Activated CD4-positive, alpha-beta T cell treated with anti-CD3 and anti-CD28 coated beads, Interleukin-2, Interleukin-6, amounts not matched to agents 100 ng/mL and 50 ng/mL, durations not matched to agents 16 hours and 8 hours (primary cell): Measurements from ENCODE around the gene PES1.
A peak's percentile ranks its signal among the peaks of the same experiment; 100 is the strongest.
"Not testable (repeated sequence)": the region's sequence is repeated elsewhere in the genome, so short reads cannot be mapped to it uniquely, and the experiment has no call there.

Experiments used
- DNase-seq: peaks from one replicate; pipeline ENCODE4 v3.0.0-alpha.2; 2020

PES1 gene

GRCh38 chr22:30607300-30607930 is 15.7 kb upstream of the PES1 start:
- DNase-seq = no peak

DNA sequence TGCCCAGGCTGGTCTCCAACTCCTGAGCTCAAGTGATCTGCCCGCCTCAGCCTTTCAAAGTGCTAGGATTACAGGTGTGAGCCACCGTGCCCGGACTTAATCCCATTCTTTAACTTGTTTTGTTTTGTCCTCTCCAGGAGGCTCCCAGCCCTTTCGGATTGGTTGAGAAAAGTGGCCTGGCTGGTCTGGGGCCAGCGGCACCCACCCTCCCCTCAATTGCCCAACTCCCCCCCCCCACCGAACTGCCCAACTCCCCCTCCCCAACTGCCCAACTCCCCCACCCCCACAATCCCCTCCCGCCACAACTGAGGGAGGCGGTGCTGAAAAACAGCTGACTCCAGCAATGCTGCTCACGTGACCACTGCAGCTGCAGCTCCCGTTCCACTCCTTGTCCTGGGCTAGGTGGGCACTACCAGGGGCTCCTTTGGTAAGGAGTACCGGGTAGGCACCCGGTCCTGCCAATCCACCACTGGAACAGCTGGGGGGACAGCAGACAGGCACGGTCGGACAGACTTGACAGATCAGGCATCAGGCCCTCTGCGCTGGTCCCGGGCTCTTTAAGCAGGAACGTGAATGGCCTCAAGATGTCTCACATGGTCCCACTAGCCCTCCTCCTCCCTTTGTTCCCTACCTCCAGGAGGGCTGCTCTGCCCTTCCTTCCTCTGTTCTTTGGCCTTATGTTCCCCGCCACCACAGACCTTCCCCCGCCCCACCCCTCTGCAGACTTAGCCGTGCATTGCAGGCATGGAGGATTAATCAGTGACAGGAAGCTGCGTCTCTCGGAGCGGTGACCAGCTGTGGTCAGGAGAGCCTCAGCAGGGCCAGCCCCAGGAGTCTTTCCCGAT is 15.0 kb upstream of the PES1 start, which contains the start of gene TCN2:
Gene TCN2, plus strand, starts transcription at position 720 of the 845 bp plus-strand sequence. CDS start 158 bp downstream, outside the sequence.
- peak; percentile 50 for DNase-seq

DNA sequence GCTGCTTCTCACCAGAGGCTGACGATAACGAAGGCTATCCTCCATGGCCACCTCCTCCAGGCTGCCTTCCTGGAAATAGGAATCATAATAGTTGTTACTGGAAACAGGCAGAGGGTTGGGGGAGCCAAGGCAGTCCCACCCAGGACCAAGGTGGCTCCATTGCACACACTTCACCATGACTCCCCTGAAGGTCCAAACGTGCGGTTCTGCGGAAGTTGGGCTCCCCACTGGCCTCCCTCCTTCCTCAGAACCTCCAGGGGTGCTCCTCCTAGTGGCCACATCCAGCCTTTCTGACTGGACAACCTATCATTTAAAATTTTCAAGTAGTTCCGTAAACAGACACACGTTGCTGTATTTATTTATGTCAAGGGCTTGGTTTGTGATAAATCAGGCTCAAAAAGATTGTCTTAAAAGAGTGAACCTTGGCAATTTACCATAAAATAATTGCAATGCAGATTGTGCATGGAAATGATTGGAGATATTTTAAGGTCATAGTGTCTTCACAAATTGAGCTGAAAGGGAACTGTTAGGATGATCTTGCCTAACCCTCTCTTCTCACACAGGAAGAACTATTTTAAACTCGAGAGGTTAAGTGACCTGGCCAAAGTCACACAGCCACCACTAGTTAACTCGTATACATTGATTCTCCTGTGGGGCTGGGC is 13.9 kb upstream of the PES1 start:
- peak; percentile 54 for DNase-seq

DNA sequence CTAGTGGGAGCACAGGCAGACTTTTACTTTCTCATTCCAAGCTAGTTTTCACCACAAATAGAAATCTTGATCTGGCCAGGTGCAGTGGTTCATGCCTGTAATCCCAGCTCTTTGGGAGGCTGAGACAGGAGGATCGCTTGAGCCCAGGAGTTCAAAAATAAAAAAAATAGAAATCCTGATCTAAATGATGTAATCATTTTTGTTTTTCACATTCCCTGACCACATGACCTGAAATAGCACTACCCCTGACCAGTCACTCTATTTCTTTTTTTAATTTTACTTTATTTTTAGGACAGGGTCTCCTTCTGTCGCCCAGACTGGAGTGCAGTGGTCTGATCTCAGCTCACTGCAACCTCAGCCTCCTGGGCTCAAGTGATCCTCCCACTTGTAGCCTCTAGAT is 13.0 kb upstream of the PES1 start:
- DNase-seq = no peak

DNA sequence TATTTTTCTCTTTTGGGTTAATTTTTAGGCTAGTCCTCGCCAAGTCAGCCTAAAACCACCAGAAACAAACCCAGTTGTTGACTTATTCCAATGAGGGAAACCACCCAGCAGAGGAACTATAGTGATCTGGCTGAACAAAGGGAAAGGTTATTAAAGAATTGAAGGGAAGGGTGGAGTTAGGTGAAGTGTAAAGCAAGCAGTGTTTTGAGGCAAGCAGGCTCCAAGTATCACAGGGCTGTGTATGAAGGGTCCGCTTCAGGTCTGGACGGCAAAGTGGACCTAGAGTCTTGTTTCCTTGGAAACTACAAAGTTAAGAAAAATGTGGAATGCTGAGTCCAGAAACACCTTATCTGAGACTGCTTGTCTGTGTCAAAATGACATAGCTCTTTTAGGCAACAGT is 12.1 kb upstream of the PES1 start:
- DNase-seq = no peak

DNA sequence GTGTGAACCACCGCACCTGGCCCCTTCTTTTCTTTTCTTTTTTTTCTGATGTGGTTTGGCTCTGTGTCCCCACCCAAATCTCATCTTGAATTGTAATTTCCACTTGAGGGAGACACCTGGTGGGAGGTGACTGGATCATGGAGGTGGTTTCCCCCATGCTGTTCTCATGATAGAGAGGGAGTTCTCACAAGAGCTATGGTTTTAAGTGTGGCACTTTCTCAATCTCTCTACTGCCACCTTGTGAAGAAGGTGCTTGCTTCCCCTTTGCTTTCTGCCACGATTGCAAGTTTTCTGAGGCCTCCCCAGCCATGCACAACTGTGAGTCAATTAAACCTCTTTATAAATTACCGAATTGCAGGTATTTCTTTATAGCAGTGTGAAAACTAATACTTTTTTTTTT is 10.3 kb upstream of the PES1 start:
- peak; percentile 39 for DNase-seq

DNA sequence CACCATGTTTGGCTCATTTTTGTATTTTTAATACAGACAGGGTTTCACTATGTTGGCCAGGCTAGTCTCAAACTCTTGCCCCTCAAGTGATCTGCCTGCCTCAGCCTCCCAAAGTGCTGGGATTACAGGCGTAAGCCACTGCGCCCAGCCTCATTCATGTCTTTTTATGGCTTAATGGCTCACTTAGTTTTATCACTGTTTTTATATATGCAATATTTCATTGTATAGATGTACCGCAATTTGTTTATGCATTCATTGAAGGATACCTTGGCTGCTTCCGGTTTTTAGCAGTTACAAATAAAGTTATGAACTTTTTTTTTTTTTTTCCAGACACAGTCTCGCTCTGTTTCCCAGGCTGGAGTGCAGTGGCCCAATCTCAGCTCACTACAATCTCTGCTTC is 9.8 kb upstream of the PES1 start:
- DNase-seq = no peak

- no peak for DNase-seq
Measured at GRCh38 chr22:30600921-30601320, 9.2 kb upstream of the PES1 start.

- no peak for DNase-seq
Measured at GRCh38 chr22:30598986-30599385, 7.3 kb upstream of the PES1 start.

DNA sequence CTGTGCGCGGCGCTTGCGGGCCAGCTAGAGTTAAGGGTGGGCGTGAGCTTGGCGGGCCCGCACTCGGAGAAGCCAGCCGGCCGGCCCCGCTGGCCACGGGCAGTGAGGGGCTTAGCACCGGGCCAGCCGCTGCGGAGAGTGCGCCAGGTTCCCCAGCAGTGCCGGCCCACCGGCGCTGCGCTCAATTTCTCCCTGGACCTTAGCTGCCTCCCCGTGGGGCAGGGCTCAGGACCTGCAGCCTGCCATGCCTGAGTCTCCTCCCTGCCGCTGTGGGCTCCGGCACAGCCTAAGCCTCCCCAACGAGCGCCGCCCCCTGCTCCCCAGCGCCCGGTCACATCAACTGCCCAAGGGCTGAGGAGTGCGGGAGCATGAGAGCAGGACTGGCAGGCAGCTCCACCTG is 5.2 kb upstream of the PES1 start:
- DNase-seq = no peak

DNA sequence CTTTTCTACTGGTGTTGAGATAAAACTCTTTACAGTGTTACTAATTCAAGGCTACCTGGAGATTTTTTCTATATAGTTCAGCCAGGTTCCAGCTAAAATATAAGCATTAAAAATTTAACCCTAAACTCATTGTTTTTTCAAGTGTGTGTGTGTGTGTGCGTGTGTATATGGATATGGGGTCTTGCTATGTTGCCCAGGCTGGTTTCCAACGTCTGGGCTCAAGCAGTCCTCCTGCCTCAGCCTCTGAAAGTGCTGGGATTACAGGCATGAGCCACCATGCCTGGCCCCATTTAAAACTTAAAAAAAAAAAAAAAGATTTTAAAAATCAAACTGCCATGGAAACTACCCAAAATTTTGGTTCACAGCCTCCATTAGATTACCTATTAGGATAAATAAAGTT is 4.5 kb upstream of the PES1 start:
- DNase-seq = no peak

GRCh38 chr22:30592360-30592713 is 627 bp upstream of the PES1 start:
- DNase-seq = not testable (repeated sequence)

DNA sequence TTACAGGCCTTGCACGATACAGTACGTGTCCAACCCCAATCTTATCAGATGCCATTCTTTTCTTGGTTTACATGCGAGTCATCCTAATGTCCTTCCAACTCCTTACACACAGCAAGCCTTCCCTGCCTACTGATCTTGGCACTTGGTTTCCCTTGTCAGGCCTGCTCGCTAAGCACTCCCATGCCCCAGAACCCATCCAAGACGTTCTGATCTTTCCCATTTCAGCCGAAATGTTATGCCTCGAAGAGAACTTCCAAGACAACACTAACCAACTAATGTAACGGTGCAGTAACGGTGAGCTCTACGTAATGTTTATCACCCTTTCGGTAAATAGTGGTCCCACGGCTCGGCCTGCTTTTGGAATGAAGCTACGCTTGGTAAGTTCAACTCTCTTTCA is 521 bp downstream of the PES1 start:
- no peak for DNase-seq

DNA sequence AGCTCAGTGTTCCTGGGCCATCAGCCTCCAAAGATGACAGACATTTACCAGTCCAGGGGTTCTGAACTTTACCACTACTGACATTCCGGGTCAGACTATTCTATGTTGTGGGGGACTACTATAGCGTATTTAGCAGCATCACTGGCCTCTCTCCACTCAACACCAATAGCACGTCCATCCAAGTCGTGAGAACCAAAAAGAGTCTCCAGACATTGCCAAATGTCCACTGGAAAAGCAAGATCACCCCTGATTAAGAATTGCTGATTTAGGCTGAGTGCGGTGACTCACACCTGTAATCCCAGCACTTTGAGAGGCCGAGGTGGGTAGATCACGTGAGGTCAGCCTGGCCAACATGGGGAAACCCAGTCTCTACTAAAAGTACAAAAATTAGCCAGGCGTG is 5.3 kb downstream of the PES1 start:
- no peak for DNase-seq

GRCh38 chr22:30584441-30584840 is 7.3 kb downstream of the PES1 start:
- DNase-seq = no peak

DNA sequence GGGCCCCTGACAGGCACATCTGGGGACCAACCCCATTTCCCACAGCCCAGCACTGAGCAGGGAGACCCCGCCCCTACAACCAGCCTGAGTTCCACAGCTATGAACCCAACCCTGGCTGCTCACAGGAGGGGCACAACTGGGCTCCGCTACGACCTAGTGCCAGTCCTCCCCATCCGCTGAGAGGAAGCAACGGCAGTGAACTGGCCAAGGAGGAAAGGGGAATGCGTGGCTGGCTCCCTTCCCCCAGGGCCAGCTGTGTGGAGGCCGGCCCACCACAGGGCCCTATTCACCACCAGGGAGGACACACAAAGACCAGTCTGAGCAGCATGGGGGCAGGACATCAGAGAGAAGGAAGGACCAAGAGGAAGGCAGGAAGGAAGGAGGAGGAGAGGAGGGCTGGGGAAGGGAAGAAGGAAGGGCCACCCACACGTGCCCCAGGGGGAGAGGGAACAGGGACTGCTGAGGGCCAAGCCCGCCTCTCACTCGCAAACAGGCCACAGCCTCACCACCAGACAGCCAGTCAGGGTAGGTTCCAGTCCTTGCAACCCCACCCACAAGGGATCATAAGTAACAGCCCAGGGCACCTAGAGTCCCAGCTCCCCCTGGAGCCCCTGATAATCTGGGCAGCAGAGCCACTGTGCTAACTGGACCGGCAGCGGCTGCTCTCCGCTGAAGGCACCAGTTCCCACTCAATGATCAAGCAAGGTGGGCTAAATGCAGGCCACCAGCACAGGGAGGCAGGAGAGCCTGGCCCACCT is 8.7 kb downstream of the PES1 start:
- DNase-seq = no peak

DNA sequence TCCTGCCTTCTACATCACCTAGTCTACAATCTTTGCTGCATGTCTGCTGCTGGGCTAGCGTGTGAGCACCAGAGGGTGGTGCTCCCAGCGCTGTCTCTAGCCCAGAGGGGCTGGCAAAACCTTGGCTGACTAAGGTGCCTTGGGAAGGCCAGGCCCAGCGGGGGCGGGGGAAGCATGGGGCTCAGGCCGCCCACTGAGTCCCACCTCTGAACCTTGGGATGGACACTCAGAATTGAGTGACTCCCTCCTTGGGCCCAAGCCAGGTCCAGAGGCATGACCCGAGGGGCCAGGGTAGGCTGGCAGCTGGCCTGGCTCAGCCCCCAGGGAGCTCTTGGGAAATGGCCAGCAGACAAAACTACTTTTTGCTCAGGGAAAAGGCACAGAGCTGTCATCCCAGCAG is 9.7 kb downstream of the PES1 start:
- DNase-seq = no peak

GRCh38 chr22:30580896-30581295 is 10.8 kb downstream of the PES1 start:
- DNase-seq = no peak

- DNase-seq = no peak
Measured at GRCh38 chr22:30578481-30578880, 13.2 kb downstream of the PES1 start.

DNA sequence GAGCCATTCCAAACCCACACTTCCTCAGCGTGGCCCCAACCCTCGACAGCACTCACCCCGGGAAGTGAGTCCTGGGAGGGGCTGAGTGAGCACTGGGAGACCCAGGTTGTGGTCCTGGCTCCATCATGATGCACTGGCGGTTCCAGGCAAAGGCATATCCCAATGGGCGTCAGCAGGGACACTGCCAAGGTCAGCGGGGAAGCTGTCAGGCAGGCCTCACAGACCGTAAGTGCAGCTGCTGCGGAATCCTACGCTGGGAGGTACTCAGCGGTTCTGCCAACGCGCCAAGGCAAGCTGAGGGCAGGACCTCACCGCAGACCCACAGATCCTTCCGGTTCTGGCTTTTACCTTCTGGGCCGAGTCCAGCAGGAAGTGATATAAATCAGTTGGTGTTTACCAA is 15.9 kb downstream of the PES1 start:
- no peak for DNase-seq

GRCh38 chr22:30574997-30575671 is 16.6 kb downstream of the PES1 start:
- no peak for DNase-seq

DNA sequence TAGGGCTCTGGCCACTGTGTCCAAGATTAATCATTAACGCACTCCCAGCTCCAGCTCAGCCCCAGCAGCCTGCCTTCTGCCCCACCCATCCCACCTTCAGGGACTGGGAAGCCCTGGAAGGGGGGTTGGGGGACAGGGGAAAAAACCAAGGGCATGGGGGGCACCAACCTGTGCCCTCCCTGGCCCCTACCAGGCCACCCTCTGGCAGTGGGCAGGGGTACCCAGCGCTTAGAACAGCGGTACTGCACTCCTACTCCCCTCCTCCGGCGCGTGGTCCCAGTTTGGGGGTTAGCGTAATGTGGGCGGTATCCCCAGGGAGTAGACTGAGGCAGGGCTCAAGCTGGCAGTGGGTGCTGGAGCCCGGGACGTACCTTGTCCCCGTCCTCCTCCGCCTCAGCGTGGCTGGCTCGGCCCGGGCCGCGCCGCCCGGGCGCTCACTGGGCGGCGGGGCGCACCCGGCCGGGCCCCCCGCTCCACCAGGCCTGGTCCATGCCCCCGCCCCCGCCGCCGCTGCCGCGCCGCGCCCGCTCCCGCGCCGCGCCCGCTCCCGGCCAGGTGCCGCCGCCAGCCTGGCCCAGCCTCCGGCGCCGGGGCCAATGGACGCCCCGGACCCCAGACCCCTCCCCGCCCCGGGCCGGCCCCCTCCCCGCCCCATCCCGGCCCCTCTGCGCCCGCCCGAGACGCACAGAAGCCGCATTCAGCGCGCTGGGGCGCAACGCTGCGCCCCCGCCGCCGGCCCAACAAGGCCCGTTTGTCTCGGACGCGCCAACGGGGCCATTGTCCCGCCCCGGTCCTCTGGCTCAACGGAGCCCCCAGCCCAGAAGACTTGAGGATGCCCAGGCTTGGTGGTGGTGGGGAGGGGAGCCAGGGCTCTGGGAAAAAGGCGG is 17.4 kb downstream of the PES1 start, which contains the start of gene GAL3ST1:
Gene GAL3ST1, minus strand, starts transcription at position 571 of the 887 bp plus-strand sequence. CDS start 17,273 bp downstream, outside the sequence.
- DNase-seq = no peak
